GM21381 (cell line): Measurements from ENCODE around the gene PPFIA3.
"Not testable (repeated sequence)": the region's sequence is repeated elsewhere in the genome, so short reads cannot be mapped to it uniquely, and the experiment has no call there.

Experiments
- ATAC-seq: cut with Tn5 transposase; IDR thresholded peaks from one replicate; pipeline ENCODE4 v1.9.1; 2021; ENCODE audit warnings: mild to moderate bottlenecking, moderate library complexity; ENCODE audit not compliant: unreplicated experiment

The PPFIA3 gene

GRCh38 chr19:49173198-49173597 lies 53.9 kb downstream of the PPFIA3 start:
- ATAC-seq: no peak

GRCh38 chr19:49180659-49181058 lies 61.3 kb downstream of the PPFIA3 start:
- no peak for ATAC-seq

GRCh38 chr19:49182010-49182847 lies 62.9 kb downstream of the PPFIA3 start:
- not testable (repeated sequence) for ATAC-seq

GRCh38 chr19:49182848-49183375 lies 63.6 kb downstream of the PPFIA3 start:
- no peak for ATAC-seq

GRCh38 chr19:49186108-49186507 lies 66.8 kb downstream of the PPFIA3 start:
- ATAC-seq: no peak

- ATAC-seq: no peak
These were observed 69.4 kb downstream of the PPFIA3 start for GRCh38 chr19:49188626-49189200.

- no peak for ATAC-seq
These were observed 69.9 kb downstream of the PPFIA3 start for GRCh38 chr19:49189259-49189658.

GRCh38 chr19:49190781-49191180 lies 71.4 kb downstream of the PPFIA3 start:
- ATAC-seq: no peak

GRCh38 chr19:49193822-49194394 lies 74.6 kb downstream of the PPFIA3 start:
- no peak for ATAC-seq

- no peak for ATAC-seq
These were observed 75.1 kb downstream of the PPFIA3 start for GRCh38 chr19:49194408-49194807.

GRCh38 chr19:49196527-49197240 lies 77.3 kb downstream of the PPFIA3 start:
- ATAC-seq: no peak

GRCh38 chr19:49200238-49200862 lies 81.0 kb downstream of the PPFIA3 start:
- no peak for ATAC-seq
